Transverse colon (tissue), 4 donors: ENCODE data around the gene SLC5A4. TPM values are rescaled to one million over a fixed set of nuclear protein-coding genes. Genes with fewer than 3 reads are reported as not detected.

Experiments used
- DNase-seq: peaks from one replicate; pipeline ENCODE4 v3.0.0-alpha.2; 2019
- H3K27ac ChIP-seq, 4 donors: fragments of 200-600 bp; sonication (generic); 2 replicates each; pipeline ENCODE4 v1.5.1; 2016 to 2018; ENCODE audit warnings: inconsistent platforms in 4 of 4
- H3K27me3 ChIP-seq: fragments of 200-600 bp; sonication (generic); 2 replicates; pipeline ENCODE4 v1.5.1; 2017; ENCODE audit warnings: inconsistent platforms
- H3K36me3 ChIP-seq, 4 donors: fragments of 200-600 bp; sonication (generic); 2 replicates each; pipeline ENCODE4 v1.5.1; 2017 to 2019; ENCODE audit warnings: inconsistent platforms in 4 of 4
- H3K4me1 ChIP-seq, 4 donors: fragments of 200-600 bp; sonication (generic); 2 replicates each; pipeline ENCODE4 v1.5.1; 2017 to 2020; ENCODE audit warnings: inconsistent platforms in 4 of 4
- H3K4me3 ChIP-seq, 4 donors: fragments of 200-600 bp; sonication (generic); 1 replicate in 1 of 4; 2 replicates in 3 of 4; pipeline versions ENCODE4 v1.5.1 to v1.6.1; 2017 to 2019; ENCODE audit warnings: inconsistent platforms in 4 of 4
- H3K9me3 ChIP-seq, 2 donors: fragments of 200-600 bp; sonication (generic); 2 replicates each; pipeline ENCODE4 v1.5.1; 2017 to 2019; ENCODE audit warnings: inconsistent platforms in 2 of 2
- EP300 ChIP-seq: sonication (generic); formaldehyde crosslinking; IDR thresholded peaks from one replicate; pipeline ENCODE4 v1.6.1; 2017; ENCODE audit warnings: antibody characterized with exemption, low read depth
- POLR2A ChIP-seq: fragments of 450-650 bp; IDR thresholded peaks from one replicate; pipeline ENCODE4 v1.6.1; 2016; ENCODE audit warnings: antibody characterized with exemption, mild to moderate bottlenecking, moderate library complexity
- POLR2AphosphoS5 ChIP-seq, 3 donors: sonication (generic); formaldehyde crosslinking; IDR thresholded peaks; one replicate each; pipeline ENCODE4 v1.6.1; 2016; ENCODE audit warnings: antibody characterized with exemption in 3 of 3
- WGBS, 2 donors: methylation state at CpG; one replicate each; pipeline ENCODE4 v1.1.5; 2018; ENCODE audit warnings: low coverage in 1 of 2; 5-methylcytosine and 5-hydroxymethylcytosine counted together
- in situ Hi-C, 4 donors: fragments of 200-750 bp; cut with MboI; loops; one replicate each; pipeline versions ENCODE4 v1.15.0 to v1.15.1; 2017; ENCODE audit warnings: low sequenced_read_pairs in 3 of 4, low pct_ligation_motif_present in 1 of 4, low pct_unique_long_range_greater_than_20kb in 1 of 4
- intact Hi-C: fragments of 100-400 bp; cut with DNase I; formaldehyde crosslinking; loops from one replicate; pipeline ENCODE4 v1.15.1; 2023; ENCODE audit warnings: low total_unique reads
- total RNA-seq, 4 donors: library from RNA; depleted of rRNA; stranded (reverse); fragments of >200 nt; gene quantifications; one replicate each; pipeline ENCODE4 v1.1.0, GENCODE V29; 2016
- TF ChIP-seq, protein P1 (sequence below), 5 experiments: fragments of 200-600 bp in 3 of 5; fragments of 450-650 bp in 2 of 5; sonication (generic) in 3 of 5; IDR thresholded peaks; 1 replicate in 2 of 5; 2 replicates in 3 of 5; pipeline ENCODE4 v1.5.1; 2016 to 2017; ENCODE audit warnings: antibody characterized with exemption in 5 of 5, inconsistent platforms in 3 of 5, mild to moderate bottlenecking in 2 of 5, moderate library complexity in 1 of 5

SLC5A4 gene
- total RNA-seq, 4 donors from 2014 or later, result 0.41 TPM; not detected in 3

DNA sequence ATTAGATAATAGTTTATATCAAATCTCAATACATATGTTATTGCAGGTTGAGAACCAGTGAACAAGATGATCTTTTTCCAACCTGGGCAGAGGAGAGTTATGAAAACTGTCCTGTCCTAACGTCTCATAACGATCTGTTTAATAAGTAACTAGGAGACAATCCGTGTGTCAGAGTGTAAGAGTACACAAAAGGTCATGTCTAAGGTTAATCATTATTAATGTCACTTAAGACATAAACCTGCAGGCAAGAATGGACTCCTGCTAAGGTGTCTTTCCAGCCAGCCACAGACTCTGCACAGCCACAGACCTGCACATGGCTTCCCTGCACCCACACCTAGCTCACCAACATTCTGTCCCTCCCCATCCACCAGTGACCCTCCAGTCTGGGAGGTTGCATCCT lies 10.1 kb downstream of the SLC5A4 start:
- no peaks in the 10 kb centered on the region for H3K9me3 ChIP-seq
- no peak for DNase-seq
- H3K27ac ChIP-seq, result no peak overlapping the region
- H3K4me3 ChIP-seq, result no peak overlapping the region
- intact Hi-C loops, result no loop called here
- H3K27me3 ChIP-seq, result no peaks in the 10 kb centered on the region
- 36 to 56% methylated on average over 3 of the region's 3 CpGs for WGBS, 2 donors
- in situ Hi-C loops, result no loop called here
- TF ChIP-seq POLR2AphosphoS5 (IDR thresholded peaks at IDR 0.05) (no peak), POLR2A (no peak)
- TF ChIP-seq, protein P1, sequence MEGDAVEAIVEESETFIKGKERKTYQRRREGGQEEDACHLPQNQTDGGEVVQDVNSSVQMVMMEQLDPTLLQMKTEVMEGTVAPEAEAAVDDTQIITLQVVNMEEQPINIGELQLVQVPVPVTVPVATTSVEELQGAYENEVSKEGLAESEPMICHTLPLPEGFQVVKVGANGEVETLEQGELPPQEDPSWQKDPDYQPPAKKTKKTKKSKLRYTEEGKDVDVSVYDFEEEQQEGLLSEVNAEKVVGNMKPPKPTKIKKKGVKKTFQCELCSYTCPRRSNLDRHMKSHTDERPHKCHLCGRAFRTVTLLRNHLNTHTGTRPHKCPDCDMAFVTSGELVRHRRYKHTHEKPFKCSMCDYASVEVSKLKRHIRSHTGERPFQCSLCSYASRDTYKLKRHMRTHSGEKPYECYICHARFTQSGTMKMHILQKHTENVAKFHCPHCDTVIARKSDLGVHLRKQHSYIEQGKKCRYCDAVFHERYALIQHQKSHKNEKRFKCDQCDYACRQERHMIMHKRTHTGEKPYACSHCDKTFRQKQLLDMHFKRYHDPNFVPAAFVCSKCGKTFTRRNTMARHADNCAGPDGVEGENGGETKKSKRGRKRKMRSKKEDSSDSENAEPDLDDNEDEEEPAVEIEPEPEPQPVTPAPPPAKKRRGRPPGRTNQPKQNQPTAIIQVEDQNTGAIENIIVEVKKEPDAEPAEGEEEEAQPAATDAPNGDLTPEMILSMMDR (IDR thresholded peaks at IDR 0.05), result no peak
- no peaks in the 10 kb centered on the region for H3K36me3 ChIP-seq
- peaks cover 0 to 6% (median 0%) of the 10 kb centered on the region in 4 donors for H3K4me1 ChIP-seq

- TF ChIP-seq, protein P1 (IDR thresholded peaks at IDR 0.05), result no peak
- TF ChIP-seq POLR2AphosphoS5 (IDR thresholded peaks at IDR 0.05) (no peak), EP300 (no peak), POLR2A (no peak)
- Histone ChIP-seq H3K4me1 (peaks cover 0 to 6% (median 0%) of the 10 kb centered on the region in 4 donors), H3K27ac (no peak overlapping the region), H3K27me3 (no peaks in the 10 kb centered on the region), H3K9me3 (no peaks in the 10 kb centered on the region), H3K4me3 (no peak overlapping the region), H3K36me3 (no peaks in the 10 kb centered on the region)
- DNase-seq, result no peak
- intact Hi-C loops, result no loop called here
- in situ Hi-C loops, result no loop called here
- WGBS, 2 donors, result 100% methylated on average over 1 of the region's 1 CpG
These were observed 10.6 kb downstream of the SLC5A4 start for GRCh38 chr22:32244547-32244946.

DNA sequence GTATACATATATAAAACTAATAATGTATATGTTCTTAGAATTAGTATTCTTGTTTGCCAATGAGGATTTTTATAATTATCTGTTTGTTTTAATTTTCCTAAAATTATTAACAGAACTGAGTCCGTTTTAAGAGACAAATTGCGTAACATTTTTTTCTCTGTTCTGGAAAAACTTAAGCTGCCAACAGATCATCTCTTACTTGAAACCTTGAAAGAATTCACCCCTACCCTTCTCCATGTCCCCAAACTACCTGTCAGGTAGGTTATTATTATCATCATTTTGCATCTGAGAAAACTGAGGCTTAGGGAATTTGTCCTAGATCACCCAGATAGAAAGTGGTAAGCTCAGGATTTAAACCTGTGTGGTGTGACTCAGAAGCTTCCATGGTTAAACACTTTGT lies 14.7 kb downstream of the SLC5A4 start:
- intact Hi-C loops, result no loop called here
- TF ChIP-seq EP300 (no peak), POLR2A (no peak), POLR2AphosphoS5 (IDR thresholded peaks at IDR 0.05) (no peak)
- TF ChIP-seq, protein P1 (IDR thresholded peaks at IDR 0.05), result no peak
- in situ Hi-C loops, result no loop called here
- Histone ChIP-seq H3K36me3 (no peaks in the 10 kb centered on the region), H3K9me3 (no peaks in the 10 kb centered on the region), H3K4me3 (no peak overlapping the region), H3K4me1 (peaks cover 0 to 6% (median 0%) of the 10 kb centered on the region in 4 donors), H3K27me3 (no peaks in the 10 kb centered on the region), H3K27ac (no peak overlapping the region)
- 65 to 69% methylated on average over 2 of the region's 2 CpGs for WGBS, 2 donors
- no peak for DNase-seq

DNA sequence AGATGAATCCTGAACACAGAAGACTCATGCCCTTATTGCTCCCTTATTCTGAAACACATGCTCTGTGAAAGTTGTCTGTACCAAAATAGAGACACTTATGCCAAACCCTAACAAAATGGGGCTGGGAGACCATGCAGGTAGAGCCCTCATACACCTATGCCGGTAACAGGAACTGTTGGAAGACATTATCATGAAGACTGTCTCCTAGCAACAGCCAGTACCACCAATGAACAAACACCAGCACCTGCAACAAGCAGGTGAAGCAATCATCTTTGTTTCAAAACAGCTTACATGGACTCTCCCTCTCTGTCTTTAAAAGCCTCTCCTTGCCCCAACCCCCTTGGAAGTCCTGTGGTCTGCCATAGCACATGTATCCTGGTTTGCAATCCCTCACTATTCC lies 17.2 kb downstream of the SLC5A4 start:
- no peak overlapping the region for H3K4me3 ChIP-seq
- WGBS, 2 donors, result 39% methylated on average over 1 of the region's 1 CpG; no CpG with 5 or more reads in 1 of the 2 donors
- no peak overlapping the region for H3K27ac ChIP-seq
- H3K9me3 ChIP-seq, result no peaks in the 10 kb centered on the region
- no peak for DNase-seq
- intact Hi-C loops (no loop called here), in situ Hi-C loops (no loop called here)
- no peaks in the 10 kb centered on the region for H3K4me1 ChIP-seq
- H3K27me3 ChIP-seq, result no peaks in the 10 kb centered on the region
- TF ChIP-seq POLR2A, result no peak
- TF ChIP-seq, protein P1 (IDR thresholded peaks at IDR 0.05), result no peak
- TF ChIP-seq POLR2AphosphoS5 (IDR thresholded peaks at IDR 0.05), result no peak
- no peaks in the 10 kb centered on the region for H3K36me3 ChIP-seq
